ENCODE results near the gene CAST.
A peak's percentile ranks its signal among the peaks of the same experiment; 100 is the strongest.
"Not testable (repeated sequence)": the region's sequence is repeated elsewhere in the genome, so short reads cannot be mapped to it uniquely, and the experiment has no call there.

Gene CAST

GRCh38 chr5:96781031-96781971 lies 119.1 kb downstream of the CAST start:
- Histone ChIP-seq H3K36me3 (ENCODE audit: control insufficient read depth, insufficient read depth, low read length) (peaks cover 13% of the 10 kb centered on the region), H3K4me3 (ENCODE audit: low read length) (no peak overlapping the region), H3K27me3 (ENCODE audit: control insufficient read depth, insufficient read depth, low read length) (no peaks in the 10 kb centered on the region), H3K9ac (ENCODE audit: low read length) (peak overlapping the region; percentile 7), H3K4me1 (ENCODE audit: control insufficient read depth, insufficient read depth, low read length) (peaks cover 10% of the 10 kb centered on the region), H3K9me3 (ENCODE audit: control insufficient read depth, low read length) (no peaks in the 10 kb centered on the region)

DNA sequence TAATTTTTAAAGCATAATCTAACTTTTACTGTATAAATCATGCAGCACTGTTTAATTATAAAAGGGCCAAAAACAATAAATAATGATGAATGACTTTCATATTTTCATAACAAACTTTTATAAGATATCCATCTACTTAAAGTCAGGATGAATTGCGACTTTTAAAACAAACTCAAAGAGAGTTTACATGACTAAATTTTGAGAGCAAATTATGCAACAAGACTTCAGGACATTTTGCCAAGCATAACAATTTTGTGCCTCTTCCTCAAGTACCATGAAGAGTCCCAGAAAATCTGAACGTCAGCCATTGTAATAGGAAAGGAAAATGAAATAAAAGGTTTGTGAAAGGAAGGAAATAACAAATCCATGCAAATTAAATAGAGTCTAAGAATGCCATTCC lies 121.2 kb downstream of the CAST start:
- H3K4me1 ChIP-seq (ENCODE audit: control insufficient read depth, insufficient read depth, low read length): peaks cover 10% of the 10 kb centered on the region
- no peaks in the 10 kb centered on the region for H3K9me3 ChIP-seq (ENCODE audit: control insufficient read depth, low read length)
- H3K27me3 ChIP-seq (ENCODE audit: control insufficient read depth, insufficient read depth, low read length): no peaks in the 10 kb centered on the region
- no peak overlapping the region for H3K9ac ChIP-seq (ENCODE audit: low read length)
- no peak overlapping the region for H3K4me3 ChIP-seq (ENCODE audit: low read length)
- H3K36me3 ChIP-seq (ENCODE audit: control insufficient read depth, insufficient read depth, low read length): peaks cover 7% of the 10 kb centered on the region

DNA sequence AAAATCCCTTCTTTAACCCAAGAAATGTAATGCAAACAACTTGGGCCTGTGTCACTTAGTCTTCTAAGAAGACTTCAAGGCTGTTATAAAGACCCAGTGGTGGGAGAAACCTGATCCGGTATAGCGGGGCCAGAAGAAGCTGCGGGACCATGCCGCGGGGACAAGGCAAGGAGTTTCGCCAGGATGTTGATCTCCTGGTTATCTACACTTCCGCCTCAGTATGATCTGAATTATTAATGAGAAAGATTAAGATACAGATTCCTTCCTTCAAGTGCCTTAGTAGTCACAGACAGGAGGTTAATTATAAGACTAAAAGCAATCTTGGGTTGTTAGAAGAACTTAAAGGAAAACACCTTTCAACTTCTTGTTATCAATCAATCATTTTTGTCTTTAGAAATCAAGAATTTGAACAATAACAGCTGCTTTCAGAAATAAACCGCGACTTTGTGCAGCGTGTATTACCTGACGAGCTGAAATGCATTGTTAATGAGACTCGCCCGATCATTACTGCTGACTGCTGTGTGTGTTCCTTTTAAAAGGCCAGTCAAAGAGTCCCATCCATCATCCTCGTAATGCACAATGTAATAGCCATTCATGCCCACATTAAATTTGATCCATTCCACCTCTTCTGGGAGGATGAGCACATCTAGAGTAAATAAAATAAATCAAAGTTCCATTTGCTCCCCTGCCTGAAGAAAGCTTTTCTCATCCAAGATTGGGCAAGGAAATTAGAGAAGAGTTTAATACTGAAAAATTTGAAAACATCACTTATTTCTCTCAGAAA lies 123.3 kb downstream of the CAST start:
- Histone ChIP-seq H3K9ac (ENCODE audit: low read length) (no peak overlapping the region), H3K27me3 (ENCODE audit: control insufficient read depth, insufficient read depth, low read length) (no peaks in the 10 kb centered on the region), H3K9me3 (ENCODE audit: control insufficient read depth, low read length) (no peaks in the 10 kb centered on the region), H3K4me3 (ENCODE audit: low read length) (no peak overlapping the region), H3K36me3 (ENCODE audit: control insufficient read depth, insufficient read depth, low read length) (peaks cover 6% of the 10 kb centered on the region), H3K4me1 (ENCODE audit: control insufficient read depth, insufficient read depth, low read length) (peaks cover 10% of the 10 kb centered on the region)

GRCh38 chr5:96788112-96788749 lies 126.1 kb downstream of the CAST start:
- Histone ChIP-seq H3K9me3 (ENCODE audit: control insufficient read depth, low read length) (no peaks in the 10 kb centered on the region), H3K4me3 (ENCODE audit: low read length) (no peak overlapping the region), H3K4me1 (ENCODE audit: control insufficient read depth, insufficient read depth, low read length) (peaks cover 9% of the 10 kb centered on the region), H3K27me3 (ENCODE audit: control insufficient read depth, insufficient read depth, low read length) (no peaks in the 10 kb centered on the region), H3K9ac (ENCODE audit: low read length) (no peak overlapping the region), H3K36me3 (ENCODE audit: control insufficient read depth, insufficient read depth, low read length) (peaks cover 16% of the 10 kb centered on the region)

DNA sequence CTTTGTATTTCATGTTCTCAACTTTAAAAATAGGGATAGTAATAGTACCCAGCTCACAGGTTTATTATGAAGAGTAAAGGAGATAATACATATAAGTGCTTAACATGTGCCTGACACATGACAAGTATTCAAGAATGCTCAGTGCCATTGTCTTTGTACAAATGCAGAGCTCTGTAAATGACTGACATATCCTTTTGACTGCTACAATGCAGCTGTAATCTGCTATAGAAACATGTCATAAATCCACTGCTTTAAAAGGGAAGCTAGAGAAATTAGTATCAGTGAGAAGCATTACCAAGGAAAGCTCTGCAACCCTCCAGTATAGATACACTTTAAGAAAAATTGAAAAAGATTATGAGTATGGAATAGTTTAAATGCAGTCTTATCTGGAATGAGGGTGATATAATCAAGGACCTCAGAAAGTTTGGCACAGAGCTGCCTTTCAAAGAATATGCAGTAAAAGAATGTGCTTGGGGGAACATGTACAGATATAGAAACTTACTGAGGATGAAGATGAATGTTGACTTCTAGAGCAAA lies 127.7 kb downstream of the CAST start:
- Histone ChIP-seq H3K4me1 (ENCODE audit: control insufficient read depth, insufficient read depth, low read length) (peaks cover 9% of the 10 kb centered on the region), H3K36me3 (ENCODE audit: control insufficient read depth, insufficient read depth, low read length) (peaks cover 15% of the 10 kb centered on the region), H3K9ac (ENCODE audit: low read length) (no peak overlapping the region), H3K9me3 (ENCODE audit: control insufficient read depth, low read length) (no peaks in the 10 kb centered on the region), H3K27me3 (ENCODE audit: control insufficient read depth, insufficient read depth, low read length) (no peaks in the 10 kb centered on the region), H3K4me3 (ENCODE audit: low read length) (no peak overlapping the region)

DNA sequence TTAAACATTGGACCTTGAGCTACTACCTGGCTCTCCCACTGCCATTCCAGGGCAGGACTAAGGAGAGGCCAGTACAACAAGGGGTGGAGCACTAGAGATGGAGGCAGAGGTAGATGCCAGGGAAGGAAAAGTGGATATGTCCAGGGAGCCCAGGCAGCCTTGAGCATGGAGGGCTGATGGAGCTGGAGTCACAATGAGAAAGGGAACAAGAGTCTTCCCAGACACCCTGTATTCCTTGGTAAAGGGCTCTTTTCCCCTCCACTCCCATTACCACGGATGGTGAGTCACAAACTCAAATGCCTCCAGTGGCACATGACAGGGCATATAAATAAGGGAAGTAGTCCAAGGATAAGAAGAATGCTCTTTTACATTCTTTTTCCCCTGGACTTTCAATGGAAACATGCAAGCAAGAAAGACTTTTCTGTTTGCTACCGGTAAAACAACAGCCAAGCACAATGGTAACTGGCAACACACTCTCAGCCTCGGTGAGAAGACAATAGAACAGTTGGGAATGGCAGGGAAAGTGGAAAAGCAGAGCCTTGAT lies 128.9 kb downstream of the CAST start:
- no peak overlapping the region for H3K9ac ChIP-seq (ENCODE audit: low read length)
- H3K9me3 ChIP-seq (ENCODE audit: control insufficient read depth, low read length): no peaks in the 10 kb centered on the region
- peaks cover 9% of the 10 kb centered on the region for H3K4me1 ChIP-seq (ENCODE audit: control insufficient read depth, insufficient read depth, low read length)
- no peaks in the 10 kb centered on the region for H3K27me3 ChIP-seq (ENCODE audit: control insufficient read depth, insufficient read depth, low read length)
- peaks cover 10% of the 10 kb centered on the region for H3K36me3 ChIP-seq (ENCODE audit: control insufficient read depth, insufficient read depth, low read length)
- no peak overlapping the region for H3K4me3 ChIP-seq (ENCODE audit: low read length)

GRCh38 chr5:96794757-96795156 lies 132.6 kb downstream of the CAST start:
- no peaks in the 10 kb centered on the region for H3K9me3 ChIP-seq (ENCODE audit: control insufficient read depth, low read length)
- H3K9ac ChIP-seq (ENCODE audit: low read length): no peak overlapping the region
- peaks cover 21% of the 10 kb centered on the region for H3K36me3 ChIP-seq (ENCODE audit: control insufficient read depth, insufficient read depth, low read length)
- H3K4me3 ChIP-seq (ENCODE audit: low read length): no peak overlapping the region
- no peaks in the 10 kb centered on the region for H3K27me3 ChIP-seq (ENCODE audit: control insufficient read depth, insufficient read depth, low read length)
- H3K4me1 ChIP-seq (ENCODE audit: control insufficient read depth, insufficient read depth, low read length): peaks cover 9% of the 10 kb centered on the region

DNA sequence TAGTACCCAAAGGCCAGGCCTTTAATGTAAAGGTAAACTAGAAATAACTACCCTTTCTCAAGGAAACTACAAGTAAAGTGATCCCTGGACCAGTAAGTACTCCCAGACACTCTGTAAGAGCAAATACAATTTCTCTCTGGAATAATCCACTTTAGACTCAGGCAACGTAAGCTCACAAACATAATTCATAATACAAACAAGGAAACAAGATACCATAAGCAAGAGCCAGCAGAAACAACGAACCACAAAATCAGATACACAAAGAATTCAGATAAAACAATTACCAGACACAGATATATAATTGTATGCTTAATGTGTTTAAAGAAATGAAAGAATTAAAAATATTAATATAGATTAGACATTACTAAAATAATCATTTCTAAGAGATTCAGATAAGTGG lies 133.4 kb downstream of the CAST start:
- Histone ChIP-seq H3K9ac (ENCODE audit: low read length) (no peak overlapping the region), H3K36me3 (ENCODE audit: control insufficient read depth, insufficient read depth, low read length) (peaks cover 23% of the 10 kb centered on the region), H3K4me1 (ENCODE audit: control insufficient read depth, insufficient read depth, low read length) (peaks cover 9% of the 10 kb centered on the region), H3K4me3 (ENCODE audit: low read length) (no peak overlapping the region), H3K9me3 (ENCODE audit: control insufficient read depth, low read length) (no peaks in the 10 kb centered on the region), H3K27me3 (ENCODE audit: control insufficient read depth, insufficient read depth, low read length) (no peaks in the 10 kb centered on the region)

- Histone ChIP-seq H3K9me3 (ENCODE audit: control insufficient read depth, low read length) (no peaks in the 10 kb centered on the region), H3K4me3 (ENCODE audit: low read length) (no peak overlapping the region), H3K36me3 (ENCODE audit: control insufficient read depth, insufficient read depth, low read length) (peaks cover 18% of the 10 kb centered on the region), H3K27me3 (ENCODE audit: control insufficient read depth, insufficient read depth, low read length) (no peaks in the 10 kb centered on the region), H3K4me1 (ENCODE audit: control insufficient read depth, insufficient read depth, low read length) (peaks cover 1% of the 10 kb centered on the region), H3K9ac (ENCODE audit: low read length) (no peak overlapping the region)
Measured at GRCh38 chr5:96796434-96796833, 134.3 kb downstream of the CAST start.

DNA sequence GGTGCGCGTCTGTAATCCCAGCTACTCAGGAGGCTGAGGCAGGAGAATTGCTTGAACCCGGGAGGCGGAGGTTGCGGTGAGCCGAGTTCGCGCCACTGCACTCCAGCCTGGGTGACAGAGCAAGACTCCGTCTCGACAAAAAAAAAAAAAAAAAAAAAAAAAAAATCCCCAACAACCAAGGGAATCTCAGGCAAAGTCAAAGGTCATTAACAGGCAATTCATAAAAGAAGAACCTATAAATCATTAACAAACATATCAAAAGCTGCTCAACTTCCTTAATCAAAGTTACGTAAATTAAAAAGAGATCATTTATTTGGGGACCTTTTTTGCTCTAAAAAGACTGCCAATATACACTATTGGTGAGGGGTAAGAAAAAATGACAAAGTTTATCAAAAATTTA lies 139.5 kb downstream of the CAST start:
- not testable (repeated sequence) for H3K27me3 ChIP-seq (ENCODE audit: control insufficient read depth, insufficient read depth, low read length); H3K4me3 ChIP-seq (ENCODE audit: low read length); H3K9ac ChIP-seq (ENCODE audit: low read length); H3K9me3 ChIP-seq (ENCODE audit: control insufficient read depth, low read length)
- Histone ChIP-seq H3K4me1 (ENCODE audit: control insufficient read depth, insufficient read depth, low read length) (peaks cover 21% of the 10 kb centered on the region), H3K36me3 (ENCODE audit: control insufficient read depth, insufficient read depth, low read length) (peaks cover 13% of the 10 kb centered on the region)

DNA sequence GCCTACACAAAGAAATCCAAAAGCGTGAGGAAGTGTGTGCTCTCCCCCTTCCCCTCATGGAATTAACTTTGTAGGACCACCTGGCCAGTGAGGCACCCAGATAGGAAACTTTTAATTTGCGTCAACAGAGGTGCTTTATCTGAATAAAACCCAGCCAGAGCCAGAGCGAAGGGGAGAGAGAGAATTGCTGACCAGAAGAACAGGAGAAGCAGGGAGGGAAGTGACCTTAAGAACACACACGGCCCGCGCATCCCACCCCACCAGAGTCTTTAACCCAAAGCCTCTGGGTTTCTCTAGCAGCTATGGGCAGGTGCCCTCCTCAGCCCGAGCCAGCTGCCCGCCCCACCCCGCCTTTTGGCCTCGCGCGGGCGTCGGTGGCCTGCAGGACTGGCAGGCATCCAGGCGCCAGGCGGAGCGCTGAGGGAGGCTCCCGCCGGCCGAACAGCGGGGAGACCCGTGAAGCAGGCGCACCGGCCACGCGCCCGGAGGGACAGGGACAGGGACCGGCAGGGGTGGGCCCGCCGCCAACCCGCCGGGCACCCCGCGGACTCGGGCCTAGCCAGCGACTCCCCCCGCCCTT lies 145.0 kb downstream of the CAST start:
- peak overlapping the region; percentile 87 for H3K9ac ChIP-seq (ENCODE audit: low read length)
- no peaks in the 10 kb centered on the region for H3K9me3 ChIP-seq (ENCODE audit: control insufficient read depth, low read length)
- H3K4me3 ChIP-seq (ENCODE audit: low read length): peak overlapping the region; percentile 65
- H3K27me3 ChIP-seq (ENCODE audit: control insufficient read depth, insufficient read depth, low read length): no peaks in the 10 kb centered on the region
- H3K36me3 ChIP-seq (ENCODE audit: control insufficient read depth, insufficient read depth, low read length): peaks cover 4% of the 10 kb centered on the region
- H3K4me1 ChIP-seq (ENCODE audit: control insufficient read depth, insufficient read depth, low read length): peaks cover 21% of the 10 kb centered on the region

All from mucosa of stomach (tissue), 1 donor.